ENCODE measurements around the gene CAPZB.

The CAPZB gene

DNA sequence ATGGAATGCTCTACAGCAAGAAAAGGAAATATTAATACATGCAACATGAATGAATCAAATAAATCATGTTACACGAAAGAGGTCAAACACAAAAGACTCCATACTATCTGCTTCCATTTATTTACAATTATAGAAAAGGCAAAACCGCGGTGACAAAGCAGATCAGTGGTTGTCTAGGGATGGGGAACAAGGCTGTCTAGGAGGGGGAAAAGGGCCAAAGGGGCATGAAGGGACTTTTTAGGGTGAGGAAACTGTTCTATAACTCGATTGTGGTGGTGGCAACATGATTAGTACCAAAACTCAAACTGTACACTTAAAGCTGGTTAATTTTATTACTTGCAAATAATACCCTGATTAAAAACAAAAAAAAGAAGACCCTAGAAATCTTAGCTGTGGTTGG, 20.6 kb downstream of the CAPZB start:
- no peaks in the 10 kb centered on the region for H3K9me2 ChIP-seq (replicated peaks; ENCODE audit: insufficient read depth, low read length)
- peaks cover 91% of the 10 kb centered on the region for H3K79me2 ChIP-seq (ENCODE audit: low read length)
- no peaks in the 10 kb centered on the region for H3K27me3 ChIP-seq (replicated peaks; ENCODE audit: insufficient read depth, low read length)
- no peak overlapping the region for H3K4me2 ChIP-seq (ENCODE audit: low read depth, low read length)
- peaks cover 12% of the 10 kb centered on the region; the same call in 1 of the 2 replicates for H3K4me1 ChIP-seq (ENCODE audit: low read length)
- no peak for DNase-seq
- no peak overlapping the region for H3K4me3 ChIP-seq (ENCODE audit: low read length)
- no peak overlapping the region for H2AFZ ChIP-seq (ENCODE audit: low read length)
- no peaks in the 10 kb centered on the region for H3K36me3 ChIP-seq (replicated peaks; ENCODE audit: insufficient read depth, low read length)
- H3K27ac ChIP-seq (ENCODE audit: low read length): no peak overlapping the region
- no peaks in the 10 kb centered on the region for H3K9me3 ChIP-seq (replicated peaks; ENCODE audit: insufficient read depth, low read length)
- TF ChIP-seq EZH2 (optimal IDR thresholded peaks at IDR 0.05; ENCODE audit: low read depth, low read length) (no peak), EZH2phosphoT487 (IDR thresholded peaks at IDR 0.05; ENCODE audit: low read length) (no peak)
- TF ChIP-seq, protein P1, sequence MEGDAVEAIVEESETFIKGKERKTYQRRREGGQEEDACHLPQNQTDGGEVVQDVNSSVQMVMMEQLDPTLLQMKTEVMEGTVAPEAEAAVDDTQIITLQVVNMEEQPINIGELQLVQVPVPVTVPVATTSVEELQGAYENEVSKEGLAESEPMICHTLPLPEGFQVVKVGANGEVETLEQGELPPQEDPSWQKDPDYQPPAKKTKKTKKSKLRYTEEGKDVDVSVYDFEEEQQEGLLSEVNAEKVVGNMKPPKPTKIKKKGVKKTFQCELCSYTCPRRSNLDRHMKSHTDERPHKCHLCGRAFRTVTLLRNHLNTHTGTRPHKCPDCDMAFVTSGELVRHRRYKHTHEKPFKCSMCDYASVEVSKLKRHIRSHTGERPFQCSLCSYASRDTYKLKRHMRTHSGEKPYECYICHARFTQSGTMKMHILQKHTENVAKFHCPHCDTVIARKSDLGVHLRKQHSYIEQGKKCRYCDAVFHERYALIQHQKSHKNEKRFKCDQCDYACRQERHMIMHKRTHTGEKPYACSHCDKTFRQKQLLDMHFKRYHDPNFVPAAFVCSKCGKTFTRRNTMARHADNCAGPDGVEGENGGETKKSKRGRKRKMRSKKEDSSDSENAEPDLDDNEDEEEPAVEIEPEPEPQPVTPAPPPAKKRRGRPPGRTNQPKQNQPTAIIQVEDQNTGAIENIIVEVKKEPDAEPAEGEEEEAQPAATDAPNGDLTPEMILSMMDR (IDR thresholded peaks at IDR 0.05; ENCODE audit: low read length): no peak
- no peak overlapping the region for H3K9ac ChIP-seq (ENCODE audit: low read length)
- 0 out of 2 replicates have a peak, but pooled peaks cover 5% of the 10 kb centered on the region for H3F3A ChIP-seq (ENCODE audit: insufficient read depth, low read length)
- peaks cover 11% of the 10 kb centered on the region for H4K20me1 ChIP-seq (ENCODE audit: insufficient read depth, low read length)

DNA sequence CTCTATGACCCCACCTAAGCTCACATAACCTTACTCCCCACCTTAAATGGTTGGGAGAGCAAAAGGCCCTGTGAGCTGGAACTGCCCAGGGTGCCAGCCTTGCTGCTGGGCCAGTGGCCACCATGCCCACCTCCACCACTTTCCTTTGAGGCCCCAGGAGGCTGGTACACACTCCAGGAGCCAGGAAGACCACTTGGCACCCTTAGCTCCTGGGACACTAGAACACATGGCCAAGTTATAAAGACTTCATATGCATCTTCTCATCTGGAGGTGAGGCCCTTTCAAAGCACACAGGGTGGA, 21.9 kb downstream of the CAPZB start:
- no peaks in the 10 kb centered on the region for H3K9me3 ChIP-seq (replicated peaks; ENCODE audit: insufficient read depth, low read length)
- peaks cover 17% of the 10 kb centered on the region for H4K20me1 ChIP-seq (ENCODE audit: insufficient read depth, low read length)
- H3F3A ChIP-seq (ENCODE audit: insufficient read depth, low read length): 0 out of 2 replicates have a peak, but pooled peaks cover 5% of the 10 kb centered on the region
- no peak overlapping the region for H2AFZ ChIP-seq (ENCODE audit: low read length)
- H3K9ac ChIP-seq (ENCODE audit: low read length): no peak overlapping the region
- no peak overlapping the region for H3K27ac ChIP-seq (ENCODE audit: low read length)
- TF ChIP-seq EZH2 (optimal IDR thresholded peaks at IDR 0.05; ENCODE audit: low read depth, low read length) (no peak), EZH2phosphoT487 (IDR thresholded peaks at IDR 0.05; ENCODE audit: low read length) (no peak)
- TF ChIP-seq, protein P1 (IDR thresholded peaks at IDR 0.05; ENCODE audit: low read length): no peak
- 0 out of 2 replicates have a peak overlapping the region, but pooled peaks have one; percentile 9 for H3K4me2 ChIP-seq (ENCODE audit: low read depth, low read length)
- H3K9me2 ChIP-seq (replicated peaks; ENCODE audit: insufficient read depth, low read length): no peaks in the 10 kb centered on the region
- peaks cover 16% of the 10 kb centered on the region for H3K4me1 ChIP-seq (ENCODE audit: low read length)
- peaks cover 91% of the 10 kb centered on the region for H3K79me2 ChIP-seq (ENCODE audit: low read length)
- no peak overlapping the region for H3K4me3 ChIP-seq (ENCODE audit: low read length)
- H3K36me3 ChIP-seq (replicated peaks; ENCODE audit: insufficient read depth, low read length): no peaks in the 10 kb centered on the region
- DNase-seq: no peak
- no peaks in the 10 kb centered on the region for H3K27me3 ChIP-seq (replicated peaks; ENCODE audit: insufficient read depth, low read length)

DNA sequence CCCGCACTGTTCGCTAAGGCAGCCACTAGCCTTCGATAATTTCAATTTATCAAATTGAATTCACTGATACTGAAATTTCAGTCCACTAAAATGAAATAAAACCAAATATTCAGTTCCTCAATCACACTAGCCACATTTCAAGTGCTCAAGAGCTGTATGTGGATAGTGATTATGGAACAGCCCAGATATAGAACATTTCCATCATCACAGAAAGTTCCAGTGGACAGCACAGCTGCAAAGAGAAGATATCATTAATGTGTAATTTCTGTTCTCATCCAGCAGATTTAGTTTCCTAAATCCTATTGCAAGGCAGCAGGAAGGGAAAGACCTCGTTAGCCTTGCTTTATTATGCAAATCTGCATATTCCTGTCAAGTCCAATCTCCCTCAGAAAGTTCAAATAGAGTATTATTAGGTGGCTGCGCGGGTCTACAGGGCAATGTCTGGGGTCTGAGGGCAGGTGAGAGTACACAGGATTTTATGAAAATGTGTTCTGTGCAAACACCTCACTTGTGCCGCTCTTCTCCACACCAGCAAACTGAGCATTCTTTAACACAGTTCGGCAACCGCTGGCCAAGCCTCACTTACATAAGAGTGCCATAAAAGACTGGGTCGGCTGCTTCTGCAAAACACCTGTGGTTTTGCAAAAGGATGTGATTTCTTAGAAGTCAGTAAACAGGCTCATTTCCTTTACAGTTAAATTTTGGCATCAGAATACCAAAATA, 22.4 kb downstream of the CAPZB start:
- Histone ChIP-seq H3K4me2 (ENCODE audit: low read depth, low read length) (no peak overlapping the region), H4K20me1 (ENCODE audit: insufficient read depth, low read length) (peaks cover 18% of the 10 kb centered on the region), H3K27ac (ENCODE audit: low read length) (no peak overlapping the region), H2AFZ (ENCODE audit: low read length) (no peak overlapping the region), H3K9ac (ENCODE audit: low read length) (no peak overlapping the region), H3K4me3 (ENCODE audit: low read length) (no peak overlapping the region), H3K4me1 (ENCODE audit: low read length) (peaks cover 16% of the 10 kb centered on the region), H3K79me2 (ENCODE audit: low read length) (peaks cover 91% of the 10 kb centered on the region), H3K36me3 (replicated peaks; ENCODE audit: insufficient read depth, low read length) (no peaks in the 10 kb centered on the region), H3K27me3 (replicated peaks; ENCODE audit: insufficient read depth, low read length) (no peaks in the 10 kb centered on the region), H3F3A (ENCODE audit: insufficient read depth, low read length) (0 out of 2 replicates have a peak, but pooled peaks cover 5% of the 10 kb centered on the region), H3K9me2 (replicated peaks; ENCODE audit: insufficient read depth, low read length) (no peaks in the 10 kb centered on the region), H3K9me3 (replicated peaks; ENCODE audit: insufficient read depth, low read length) (no peaks in the 10 kb centered on the region)
- TF ChIP-seq EZH2phosphoT487 (IDR thresholded peaks at IDR 0.05; ENCODE audit: low read length) (no peak), EZH2 (optimal IDR thresholded peaks at IDR 0.05; ENCODE audit: low read depth, low read length) (no peak)
- TF ChIP-seq, protein P1 (IDR thresholded peaks at IDR 0.05; ENCODE audit: low read length): no peak
- DNase-seq: peak; percentile 34
